GM23338 (cell line): Measurements from ENCODE around the gene CCNT2. TPM values are rescaled to one million over a fixed set of nuclear protein-coding genes. Genes with fewer than 3 reads are reported as not detected.

Experiments
- ATAC-seq: fragments of 200-7000 bp; cut with Tn5 transposase; 3 replicates; pipeline ENCODE4 v1.9.1; 2020
- DNase-seq: peaks from one replicate; pipeline ENCODE4 v3.0.0-alpha.2; 2015; ENCODE audit warnings: low spot score
- H2AFZ ChIP-seq: fragments of 200-600 bp; sonication (generic); 2 replicates; pipeline ENCODE4 v1.8.0; 2016; ENCODE audit warnings: antibody characterized with exemption, mild to moderate bottlenecking, moderate library complexity
- H3F3A ChIP-seq: fragments of 200-600 bp; sonication (generic); replicated peaks from 2 replicates; pipeline ENCODE4 v1.8.0; 2017; ENCODE audit warnings: antibody characterized with exemption, mixed run types, low read depth
- H3K27ac ChIP-seq: fragments of 200-600 bp; sonication (generic); 2 replicates; pipeline ENCODE4 v1.6.1; 2016; ENCODE audit warnings: low read depth
- H3K27me3 ChIP-seq: fragments of 200-600 bp; sonication (generic); 2 replicates; pipeline ENCODE4 v1.8.0; 2016; ENCODE audit warnings: mild to moderate bottlenecking, mixed run types, moderate library complexity; ENCODE audit not compliant: insufficient read depth
- H3K36me3 ChIP-seq: fragments of 200-600 bp; sonication (generic); 2 replicates; pipeline ENCODE4 v1.8.0; 2016; ENCODE audit warnings: mild to moderate bottlenecking; ENCODE audit not compliant: insufficient read depth
- H3K4me1 ChIP-seq: fragments of 200-600 bp; sonication (generic); 2 replicates; pipeline ENCODE4 v1.8.0; 2016; ENCODE audit warnings: mild to moderate bottlenecking, moderate library complexity; ENCODE audit not compliant: insufficient read depth
- H3K4me2 ChIP-seq: fragments of 200-600 bp; sonication (generic); 2 replicates; pipeline ENCODE4 v1.7.1; 2017; ENCODE audit warnings: mixed run types
- H3K4me3 ChIP-seq: fragments of 200-600 bp; sonication (generic); 2 replicates; pipeline ENCODE4 v1.6.1; 2016; ENCODE audit warnings: mixed run types
- H3K79me2 ChIP-seq: fragments of 200-600 bp; sonication (generic); replicated peaks from 2 replicates; pipeline ENCODE4 v1.8.0; 2017; ENCODE audit warnings: mild to moderate bottlenecking; ENCODE audit not compliant: insufficient read depth
- H3K9me2 ChIP-seq: fragments of 200-600 bp; sonication (generic); 2 replicates; pipeline ENCODE4 v1.8.0; 2017; ENCODE audit not compliant: insufficient read depth
- H4K20me1 ChIP-seq: fragments of 200-600 bp; sonication (generic); replicated peaks from 2 replicates; pipeline ENCODE4 v1.8.0; 2017; ENCODE audit warnings: mild to moderate bottlenecking; ENCODE audit not compliant: insufficient read depth
- H3K27ac Mint-ChIP-seq: 2 replicates; pipeline ENCODE4 v1.8.0; 2020; ENCODE audit warnings: inconsistent platforms, mild to moderate bottlenecking, moderate library complexity, mixed read lengths
- H3K27me3 Mint-ChIP-seq: 3 replicates; pipeline ENCODE4 v1.8.0; 2022; ENCODE audit warnings: low read depth, mild to moderate bottlenecking, moderate library complexity, mixed read lengths, inconsistent platforms; ENCODE audit not compliant: insufficient read depth, poor library complexity
- H3K36me3 Mint-ChIP-seq: 3 replicates; pipeline ENCODE4 v1.8.0; 2021; ENCODE audit warnings: low read depth, mild to moderate bottlenecking, inconsistent platforms, moderate library complexity, mixed read lengths
- H3K4me1 Mint-ChIP-seq: 3 replicates; pipeline ENCODE4 v1.8.0; 2020; ENCODE audit warnings: mild to moderate bottlenecking, inconsistent platforms, mixed read lengths
- H3K4me3 Mint-ChIP-seq: 3 replicates; pipeline ENCODE4 v1.8.0; 2021; ENCODE audit warnings: moderate library complexity, mild to moderate bottlenecking, inconsistent platforms, mixed read lengths
- H3K9me3 Mint-ChIP-seq: 3 replicates; pipeline ENCODE4 v1.8.0; 2020; ENCODE audit warnings: moderate library complexity, mild to moderate bottlenecking, inconsistent platforms, mixed read lengths
- CREB1 ChIP-seq: fragments of 250-450 bp; sonication (Bioruptor Pico); IDR thresholded peaks from 2 replicates; pipeline ENCODE4 v1.5.0; 2020; ENCODE audit warnings: low read depth, mild to moderate bottlenecking, moderate library complexity
- ETS1 ChIP-seq: IDR thresholded peaks from 2 replicates; pipeline ENCODE4 v1.6.1; 2016; ENCODE audit warnings: antibody characterized with exemption
- EZH2 ChIP-seq: fragments of 200-600 bp; sonication (generic); IDR thresholded peaks from one replicate; pipeline ENCODE4 v1.8.0; 2017; ENCODE audit warnings: antibody characterized with exemption, mild to moderate bottlenecking, low read depth; ENCODE audit not compliant: unreplicated experiment
- EZH2phosphoT487 ChIP-seq: fragments of 200-600 bp; sonication (generic); IDR thresholded peaks from one replicate; pipeline ENCODE4 v1.8.1; 2018; ENCODE audit warnings: antibody characterized with exemption; ENCODE audit not compliant: unreplicated experiment
- JUNB ChIP-seq: IDR thresholded peaks from one replicate; pipeline ENCODE4 v1.6.1; 2016; ENCODE audit warnings: antibody characterized with exemption; ENCODE audit not compliant: unreplicated experiment
- NANOG ChIP-seq: IDR thresholded peaks from 2 replicates; pipeline ENCODE4 v1.6.1; 2016; ENCODE audit warnings: antibody characterized with exemption, borderline replicate concordance
- POLR2AphosphoS5 ChIP-seq: IDR thresholded peaks from 2 replicates; pipeline ENCODE4 v1.6.1; 2016; ENCODE audit warnings: antibody characterized with exemption, low read depth
- REST ChIP-seq: IDR thresholded peaks from one replicate; pipeline ENCODE4 v1.6.1; 2018; ENCODE audit warnings: antibody characterized with exemption; ENCODE audit not compliant: unreplicated experiment
- STAT1 ChIP-seq: IDR thresholded peaks from one replicate; pipeline ENCODE4 v1.6.1; 2016; ENCODE audit warnings: antibody characterized with exemption; ENCODE audit not compliant: unreplicated experiment
- ZNF114 ChIP-seq: fragments of 250-450 bp; sonication (Bioruptor Pico); IDR thresholded peaks from 2 replicates; pipeline ENCODE4 v1.5.0; 2020; ENCODE audit warnings: mild to moderate bottlenecking, moderate library complexity
- ZNF331 ChIP-seq: fragments of 250-450 bp; sonication (Bioruptor Pico); IDR thresholded peaks from 2 replicates; pipeline ENCODE4 v1.5.0; 2020; ENCODE audit warnings: low read depth, mild to moderate bottlenecking, moderate library complexity
- ZNF462 ChIP-seq: fragments of 250-450 bp; sonication (Bioruptor Pico); IDR thresholded peaks from 2 replicates; pipeline ENCODE4 v1.5.0; 2020; ENCODE audit warnings: mild to moderate bottlenecking, moderate library complexity
- polyA plus RNA-seq: library from polyadenylated mRNA; unstranded; fragments of >200 nt; fragmentation: Nextera tagmentation; extraction: Ambion mirVana; gene quantifications from 2 replicates; pipeline ENCODE4 v1.2.1, GENCODE V29; 2016
- total RNA-seq: library from RNA; depleted of rRNA; stranded (reverse); fragments of >200 nt; shearing (Covaris generic); gene quantifications from 2 replicates; pipeline ENCODE4 v1.2.3, GENCODE V29; 2014
- TF ChIP-seq, protein P1 (sequence below), 2 experiments: fragments of 200-600 bp in 1 of 2; sonication (generic) in 1 of 2; conservative IDR thresholded peaks; 2 replicates each; pipeline versions ENCODE4 v1.5.1 to v1.6.1; 2016 to 2017; ENCODE audit warnings: antibody characterized with exemption in 2 of 2, low read depth in 2 of 2, mild to moderate bottlenecking in 2 of 2, moderate library complexity in 1 of 2

The CCNT2 gene
- total and polyA plus RNA-seq, 2 experiments from 2014 or later: 22.5 to 46.5 TPM

GRCh38 chr2:134873152-134873551 is 45.5 kb upstream of the CCNT2 start:
- no peaks in the 10 kb centered on the region; the same call in 1 of the 2 replicates for H3K9me2 ChIP-seq
- H3K4me2 ChIP-seq: no peak overlapping the region
- Mint-ChIP-seq H3K4me1 (no peaks in the 10 kb centered on the region), H3K27ac (no peak overlapping the region), H3K36me3 (no peaks in the 10 kb centered on the region), H3K27me3 (no peaks in the 10 kb centered on the region), H3K9me3 (no peaks in the 10 kb centered on the region; the same call in 2 of the 3 replicates), H3K4me3 (no peak overlapping the region)
- no peak overlapping the region for H2AFZ ChIP-seq
- H3F3A ChIP-seq: no peaks in the 10 kb centered on the region
- no peaks in the 10 kb centered on the region for H3K4me1 ChIP-seq
- no peaks in the 10 kb centered on the region; the same call in 1 of the 2 replicates for H4K20me1 ChIP-seq
- no peak overlapping the region for H3K4me3 ChIP-seq
- no peak for ATAC-seq
- no peak for DNase-seq
- H3K79me2 ChIP-seq: no peaks in the 10 kb centered on the region
- TF ChIP-seq ZNF331 (CRISPR knock-in tag) (no peak), EZH2phosphoT487 (no peak), EZH2 (no peak), REST (no peak), POLR2AphosphoS5 (no peak), ZNF114 (CRISPR knock-in tag) (no peak), STAT1 (no peak), JUNB (no peak), ETS1 (no peak), NANOG (no peak), CREB1 (CRISPR knock-in tag) (no peak), ZNF462 (CRISPR knock-in tag) (no peak)
- TF ChIP-seq, protein P1, sequence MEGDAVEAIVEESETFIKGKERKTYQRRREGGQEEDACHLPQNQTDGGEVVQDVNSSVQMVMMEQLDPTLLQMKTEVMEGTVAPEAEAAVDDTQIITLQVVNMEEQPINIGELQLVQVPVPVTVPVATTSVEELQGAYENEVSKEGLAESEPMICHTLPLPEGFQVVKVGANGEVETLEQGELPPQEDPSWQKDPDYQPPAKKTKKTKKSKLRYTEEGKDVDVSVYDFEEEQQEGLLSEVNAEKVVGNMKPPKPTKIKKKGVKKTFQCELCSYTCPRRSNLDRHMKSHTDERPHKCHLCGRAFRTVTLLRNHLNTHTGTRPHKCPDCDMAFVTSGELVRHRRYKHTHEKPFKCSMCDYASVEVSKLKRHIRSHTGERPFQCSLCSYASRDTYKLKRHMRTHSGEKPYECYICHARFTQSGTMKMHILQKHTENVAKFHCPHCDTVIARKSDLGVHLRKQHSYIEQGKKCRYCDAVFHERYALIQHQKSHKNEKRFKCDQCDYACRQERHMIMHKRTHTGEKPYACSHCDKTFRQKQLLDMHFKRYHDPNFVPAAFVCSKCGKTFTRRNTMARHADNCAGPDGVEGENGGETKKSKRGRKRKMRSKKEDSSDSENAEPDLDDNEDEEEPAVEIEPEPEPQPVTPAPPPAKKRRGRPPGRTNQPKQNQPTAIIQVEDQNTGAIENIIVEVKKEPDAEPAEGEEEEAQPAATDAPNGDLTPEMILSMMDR (conservative IDR thresholded peaks at IDR 0.05; ENCODE audit: low read depth in 2 of 2): no peak
- H3K27ac ChIP-seq: no peak overlapping the region
- no peaks in the 10 kb centered on the region for H3K27me3 ChIP-seq
- no peaks in the 10 kb centered on the region for H3K36me3 ChIP-seq
